ENCODE measurements around the gene RABL3.

The RABL3 gene

GRCh38 chr3:120743556-120744195 lies 1.4 kb upstream of the RABL3 start:
- DNase-seq (ENCODE audit: low read depth): no peak

- DNase-seq (ENCODE audit: low read depth): no peak
Measured at GRCh38 chr3:120742849-120743365, 591 bp upstream of the RABL3 start.

- no peak for DNase-seq (ENCODE audit: low read depth)
Measured at GRCh38 chr3:120741837-120742197, 499 bp downstream of the RABL3 start.

- no peak for DNase-seq (ENCODE audit: low read depth)
Measured at GRCh38 chr3:120741320-120741719, 996 bp downstream of the RABL3 start.

GRCh38 chr3:120738006-120738405 lies 4.3 kb downstream of the RABL3 start:
- DNase-seq (ENCODE audit: low read depth): peak; percentile 7

GRCh38 chr3:120730576-120731542 lies 11.5 kb downstream of the RABL3 start:
- DNase-seq (ENCODE audit: low read depth): no peak

GRCh38 chr3:120726791-120727190 lies 15.5 kb downstream of the RABL3 start:
- no peak for DNase-seq (ENCODE audit: low read depth)

GRCh38 chr3:120719167-120719834 lies 23.0 kb downstream of the RABL3 start:
- DNase-seq (ENCODE audit: low read depth): peak; percentile 73

- DNase-seq (ENCODE audit: low read depth): no peak
Measured at GRCh38 chr3:120713262-120713661, 29.1 kb downstream of the RABL3 start.

GRCh38 chr3:120710369-120710768 lies 31.9 kb downstream of the RABL3 start:
- DNase-seq (ENCODE audit: low read depth): no peak

- no peak for DNase-seq (ENCODE audit: low read depth)
Measured at GRCh38 chr3:120708408-120708807, 33.9 kb downstream of the RABL3 start.

- DNase-seq (ENCODE audit: low read depth): no peak
Measured at GRCh38 chr3:120706950-120707349, 35.4 kb downstream of the RABL3 start.

- no peak for DNase-seq (ENCODE audit: low read depth)
Measured at GRCh38 chr3:120705884-120706582, 36.3 kb downstream of the RABL3 start.

- DNase-seq (ENCODE audit: low read depth): no peak
Measured at GRCh38 chr3:120699333-120699732, 43.0 kb downstream of the RABL3 start.

- DNase-seq (ENCODE audit: low read depth): no peak
Measured at GRCh38 chr3:120693439-120694171, 48.7 kb downstream of the RABL3 start.

GRCh38 chr3:120689395-120689794 lies 52.9 kb downstream of the RABL3 start:
- DNase-seq (ENCODE audit: low read depth): no peak

GRCh38 chr3:120688121-120688520 lies 54.2 kb downstream of the RABL3 start:
- no peak for DNase-seq (ENCODE audit: low read depth)

GRCh38 chr3:120685411-120685810 lies 56.9 kb downstream of the RABL3 start:
- DNase-seq (ENCODE audit: low read depth): no peak

- DNase-seq (ENCODE audit: low read depth): no peak
Measured at GRCh38 chr3:120684896-120685295, 57.4 kb downstream of the RABL3 start.

GRCh38 chr3:120683671-120684301 lies 58.5 kb downstream of the RABL3 start:
- DNase-seq (ENCODE audit: low read depth): no peak

- DNase-seq (ENCODE audit: low read depth): no peak
Measured at GRCh38 chr3:120683213-120683612, 59.1 kb downstream of the RABL3 start.
